Endodermal cell (in vitro differentiated cells): ENCODE results near the gene PRXL2B. TPM values are rescaled to one million over a fixed set of nuclear protein-coding genes. Genes with fewer than 3 reads are reported as not detected.
"Not testable (repeated sequence)": the region's sequence is repeated elsewhere in the genome, so short reads cannot be mapped to it uniquely, and the experiment has no call there.

ENCODE experiments used
- DNase-seq: peaks from one replicate; pipeline ENCODE4 v3.0.0-alpha.2; 2017
- H3K27ac ChIP-seq: 2 replicates; pipeline ENCODE4 v1.5.1; 2013; ENCODE audit warnings: mild to moderate bottlenecking, low read depth, low read length, moderate library complexity
- H3K27me3 ChIP-seq: 2 replicates; pipeline ENCODE4 v1.6.1; 2013; ENCODE audit warnings: mild to moderate bottlenecking, low read length, moderate library complexity; ENCODE audit not compliant: insufficient read depth, control insufficient read depth, poor library complexity, severe bottlenecking
- H3K36me3 ChIP-seq: 2 replicates; pipeline ENCODE4 v1.7.0; 2013; ENCODE audit warnings: mild to moderate bottlenecking, low read length, moderate library complexity; ENCODE audit not compliant: control insufficient read depth, insufficient read depth
- H3K4me1 ChIP-seq: one replicate; pipeline ENCODE4 v1.7.0; 2013; ENCODE audit warnings: low read length; ENCODE audit not compliant: control insufficient read depth, insufficient read depth
- H3K4me3 ChIP-seq: 2 replicates; pipeline ENCODE4 v1.5.1; 2013; ENCODE audit warnings: mild to moderate bottlenecking, low read length, moderate library complexity
- H3K9ac ChIP-seq: 2 replicates; pipeline ENCODE4 v1.6.1; 2013; ENCODE audit warnings: mild to moderate bottlenecking, low read length, moderate library complexity; ENCODE audit not compliant: poor library complexity, severe bottlenecking; ENCODE audit errors: extremely low read depth
- H3K9me3 ChIP-seq: 2 replicates; pipeline ENCODE4 v1.6.1; 2013; ENCODE audit warnings: mild to moderate bottlenecking, low read length, moderate library complexity; ENCODE audit not compliant: control insufficient read depth
- H3K27ac Mint-ChIP-seq: 2 replicates; pipeline ENCODE4 v1.8.0; 2020; ENCODE audit warnings: mixed read lengths
- H3K27me3 Mint-ChIP-seq: 2 replicates; pipeline ENCODE4 v1.8.0; 2021; ENCODE audit warnings: mild to moderate bottlenecking, mixed read lengths; ENCODE audit not compliant: insufficient read depth
- H3K36me3 Mint-ChIP-seq: 2 replicates; pipeline ENCODE4 v1.8.0; 2020; ENCODE audit warnings: low read depth, mixed read lengths
- H3K4me1 Mint-ChIP-seq: 2 replicates; pipeline ENCODE4 v1.8.0; 2020; ENCODE audit warnings: mixed read lengths
- H3K4me3 Mint-ChIP-seq: 2 replicates; pipeline ENCODE4 v1.8.0; 2020; ENCODE audit warnings: mild to moderate bottlenecking, moderate library complexity, mixed read lengths
- H3K9me3 Mint-ChIP-seq: 2 replicates; pipeline ENCODE4 v1.8.0; 2020; ENCODE audit warnings: mild to moderate bottlenecking, mixed read lengths
- WGBS, 2 experiments: methylation state at CpG; one replicate each; pipeline versions ENCODE4 v1.1.5 to v1.1.7; 2013; ENCODE audit warnings: missing lambda C conversion rate in 2 of 2, mixed read lengths in 1 of 2; ENCODE audit not compliant: insufficient coverage in 1 of 2, insufficient read length in 1 of 2; 5-methylcytosine and 5-hydroxymethylcytosine counted together
- total RNA-seq, 2 donors: library from RNA; stranded (reverse); fragmentation: NEBNext Ultra II Directional in 1 of 2; extraction: Animal tissue kit (Norgen Biotek cat#: 25700) in 1 of 2; gene quantifications; 2 replicates in 1 of 2; 3 replicates in 1 of 2; pipeline ENCODE4 v1.2.1, GENCODE V29; 2021
- TF ChIP-seq, protein P1 (sequence below): fragments of 200-600 bp; sonication (generic); conservative IDR thresholded peaks from 2 replicates; pipeline ENCODE4 v1.5.0; 2021; ENCODE audit warnings: antibody characterized with exemption, mild to moderate bottlenecking

PRXL2B gene
- total RNA-seq, 2 donors from 2014 or later: 33.4 to 34.4 TPM

DNA sequence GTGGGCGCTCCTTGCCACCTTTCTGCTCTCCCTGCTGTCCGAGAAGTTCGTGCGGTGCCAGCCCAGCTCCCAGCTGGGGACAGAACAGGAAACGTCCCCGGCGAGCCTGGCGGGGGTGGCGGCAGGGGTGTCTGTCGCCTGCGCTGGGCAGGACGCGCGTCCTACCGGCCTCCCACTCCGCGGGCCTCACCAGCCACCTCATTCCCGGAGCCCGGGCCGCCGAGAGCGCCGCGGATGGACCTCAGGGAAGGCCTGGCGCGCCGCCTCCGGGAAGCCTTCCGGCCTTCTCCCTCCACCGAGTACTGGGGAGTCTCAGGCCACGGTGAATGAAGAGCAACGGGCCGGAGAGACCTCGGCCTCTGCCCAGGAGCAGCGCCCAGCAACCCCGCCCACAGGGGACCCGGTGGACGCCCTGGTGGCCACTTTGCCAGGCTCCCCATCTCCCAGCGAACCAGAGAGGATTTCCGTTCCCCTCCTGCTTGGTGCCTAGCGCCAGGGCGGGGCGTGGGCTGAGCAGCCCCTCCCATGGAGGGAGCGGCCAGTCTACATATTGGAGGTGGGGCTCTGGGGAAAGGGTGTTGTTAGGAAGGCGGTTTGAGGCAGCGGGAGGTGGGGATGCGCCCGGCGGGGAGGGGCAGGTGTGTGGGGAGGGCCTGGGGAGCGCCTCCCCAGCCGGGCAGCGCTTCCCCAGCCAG is 39.9 kb upstream of the PRXL2B start:
- no peaks in the 10 kb centered on the region for H3K27me3 ChIP-seq
- Mint-ChIP-seq H3K4me3 (peak overlapping the region; percentile 60), H3K9me3 (no peaks in the 10 kb centered on the region), H3K4me1 (no peaks in the 10 kb centered on the region), H3K36me3 (no peaks in the 10 kb centered on the region), H3K27ac (peak overlapping the region; percentile 78), H3K27me3 (peaks cover 6% of the 10 kb centered on the region)
- peak overlapping the region; percentile 90 for H3K27ac ChIP-seq
- H3K4me3 ChIP-seq: peak overlapping the region; percentile 82
- WGBS, 2 experiments: 0 to 1% methylated on average over 6 to 52 of the region's 52 CpGs
- H3K4me1 ChIP-seq: no peaks in the 10 kb centered on the region
- peak; percentile 96 for DNase-seq
- H3K9me3 ChIP-seq: no peaks in the 10 kb centered on the region
- no peaks in the 10 kb centered on the region for H3K36me3 ChIP-seq
- peak overlapping the region; percentile 57 for H3K9ac ChIP-seq
- TF ChIP-seq, protein P1, sequence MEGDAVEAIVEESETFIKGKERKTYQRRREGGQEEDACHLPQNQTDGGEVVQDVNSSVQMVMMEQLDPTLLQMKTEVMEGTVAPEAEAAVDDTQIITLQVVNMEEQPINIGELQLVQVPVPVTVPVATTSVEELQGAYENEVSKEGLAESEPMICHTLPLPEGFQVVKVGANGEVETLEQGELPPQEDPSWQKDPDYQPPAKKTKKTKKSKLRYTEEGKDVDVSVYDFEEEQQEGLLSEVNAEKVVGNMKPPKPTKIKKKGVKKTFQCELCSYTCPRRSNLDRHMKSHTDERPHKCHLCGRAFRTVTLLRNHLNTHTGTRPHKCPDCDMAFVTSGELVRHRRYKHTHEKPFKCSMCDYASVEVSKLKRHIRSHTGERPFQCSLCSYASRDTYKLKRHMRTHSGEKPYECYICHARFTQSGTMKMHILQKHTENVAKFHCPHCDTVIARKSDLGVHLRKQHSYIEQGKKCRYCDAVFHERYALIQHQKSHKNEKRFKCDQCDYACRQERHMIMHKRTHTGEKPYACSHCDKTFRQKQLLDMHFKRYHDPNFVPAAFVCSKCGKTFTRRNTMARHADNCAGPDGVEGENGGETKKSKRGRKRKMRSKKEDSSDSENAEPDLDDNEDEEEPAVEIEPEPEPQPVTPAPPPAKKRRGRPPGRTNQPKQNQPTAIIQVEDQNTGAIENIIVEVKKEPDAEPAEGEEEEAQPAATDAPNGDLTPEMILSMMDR: peak; percentile 57

DNA sequence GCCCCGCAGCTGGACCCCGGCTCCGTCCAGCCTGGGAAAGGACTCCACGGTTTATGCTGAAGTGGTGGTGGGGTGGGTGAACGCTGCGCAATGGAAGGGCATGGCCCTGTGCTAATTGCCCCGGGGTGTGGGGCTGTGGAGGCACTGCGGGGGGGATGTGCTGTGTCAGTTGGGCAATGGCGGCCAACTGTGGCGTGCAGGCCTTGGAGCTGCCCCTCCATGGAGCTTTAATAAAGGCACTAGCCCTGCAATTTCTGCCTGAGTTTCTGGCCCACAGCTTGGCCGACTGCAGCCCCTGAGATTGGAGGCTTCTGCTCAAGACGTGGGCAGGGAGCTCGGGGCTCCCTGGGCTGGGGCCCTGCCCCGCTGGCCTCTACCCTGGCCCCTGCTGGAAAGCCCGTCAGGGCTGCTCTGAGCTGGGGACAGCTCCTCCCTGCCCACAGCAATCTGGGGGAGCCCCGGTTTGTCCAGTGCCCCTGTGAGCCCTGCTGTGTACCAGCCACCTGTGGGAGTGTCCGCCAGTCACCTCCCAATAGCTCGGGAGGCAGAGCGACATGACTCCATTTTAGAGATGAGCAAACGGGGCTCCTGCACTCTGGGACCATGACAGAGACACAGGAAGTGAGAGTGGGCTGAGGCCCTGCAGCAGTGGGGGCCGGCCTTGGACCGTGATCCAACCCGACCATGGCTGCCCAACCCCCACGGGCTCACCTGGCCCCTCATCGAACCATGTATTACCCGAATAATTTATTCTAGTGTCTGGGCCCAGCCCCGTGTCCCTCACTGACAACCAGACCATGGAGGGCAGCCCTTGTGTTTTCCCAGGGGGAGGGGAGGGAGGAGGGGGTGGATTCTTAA is 39.1 kb upstream of the PRXL2B start:
- H3K36me3 ChIP-seq: no peaks in the 10 kb centered on the region
- no peaks in the 10 kb centered on the region for H3K4me1 ChIP-seq
- TF ChIP-seq, protein P1: no peak
- H3K36me3 Mint-ChIP-seq: no peaks in the 10 kb centered on the region
- H3K27ac ChIP-seq: peak overlapping the region; percentile 90
- peak overlapping the region; percentile 60 for H3K4me3 Mint-ChIP-seq
- H3K27me3 ChIP-seq: no peaks in the 10 kb centered on the region
- DNase-seq: no peak
- 19 to 26% methylated on average over 13 to 27 of the region's 27 CpGs for WGBS, 2 experiments
- H3K9me3 Mint-ChIP-seq: no peaks in the 10 kb centered on the region
- peak overlapping the region; percentile 78 for H3K27ac Mint-ChIP-seq
- peak overlapping the region; percentile 82 for H3K4me3 ChIP-seq
- peak overlapping the region; percentile 30 for H3K9ac ChIP-seq
- H3K9me3 ChIP-seq: no peaks in the 10 kb centered on the region
- no peaks in the 10 kb centered on the region for H3K27me3 Mint-ChIP-seq
- H3K4me1 Mint-ChIP-seq: no peaks in the 10 kb centered on the region

DNA sequence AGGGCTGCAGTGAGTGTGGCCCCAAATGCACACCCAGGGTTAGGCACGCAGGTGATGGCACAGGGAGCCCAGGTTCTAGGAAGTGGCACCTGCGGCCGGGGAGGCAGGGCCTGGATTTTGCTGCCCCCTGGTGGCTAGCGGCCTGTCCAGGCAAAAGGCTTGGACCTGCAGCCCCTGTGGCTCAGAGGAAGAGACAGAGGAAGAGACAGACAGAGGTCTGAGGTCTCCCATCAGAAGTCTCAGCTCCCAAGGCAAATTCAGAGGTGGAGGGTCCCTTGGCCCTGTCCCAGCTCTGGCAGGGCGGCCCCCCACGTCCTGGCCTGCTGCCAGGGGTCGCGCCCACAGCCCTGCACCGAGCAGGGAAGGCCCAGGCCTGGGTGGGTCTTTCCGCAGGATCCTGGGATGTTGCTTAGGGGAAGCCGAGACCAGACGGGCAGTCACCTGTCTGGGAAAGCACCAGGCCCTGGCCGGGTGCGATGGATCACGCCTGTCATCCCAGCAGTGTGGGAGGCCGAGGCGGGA is 38.4 kb upstream of the PRXL2B start:
- Histone ChIP-seq H3K4me1 (no peaks in the 10 kb centered on the region), H3K9ac (no peak overlapping the region), H3K27ac (peak overlapping the region; percentile 83), H3K27me3 (no peaks in the 10 kb centered on the region), H3K36me3 (no peaks in the 10 kb centered on the region), H3K4me3 (no peak overlapping the region), H3K9me3 (no peaks in the 10 kb centered on the region)
- Mint-ChIP-seq H3K9me3 (no peaks in the 10 kb centered on the region), H3K4me3 (peak overlapping the region; percentile 60), H3K27me3 (no peaks in the 10 kb centered on the region), H3K27ac (peak overlapping the region; percentile 78), H3K4me1 (no peaks in the 10 kb centered on the region), H3K36me3 (no peaks in the 10 kb centered on the region)
- peak; percentile 96 for DNase-seq
- WGBS, 2 experiments: 0 to 53% methylated on average over 2 to 17 of the region's 17 CpGs
- TF ChIP-seq, protein P1: peak; percentile 97

DNA sequence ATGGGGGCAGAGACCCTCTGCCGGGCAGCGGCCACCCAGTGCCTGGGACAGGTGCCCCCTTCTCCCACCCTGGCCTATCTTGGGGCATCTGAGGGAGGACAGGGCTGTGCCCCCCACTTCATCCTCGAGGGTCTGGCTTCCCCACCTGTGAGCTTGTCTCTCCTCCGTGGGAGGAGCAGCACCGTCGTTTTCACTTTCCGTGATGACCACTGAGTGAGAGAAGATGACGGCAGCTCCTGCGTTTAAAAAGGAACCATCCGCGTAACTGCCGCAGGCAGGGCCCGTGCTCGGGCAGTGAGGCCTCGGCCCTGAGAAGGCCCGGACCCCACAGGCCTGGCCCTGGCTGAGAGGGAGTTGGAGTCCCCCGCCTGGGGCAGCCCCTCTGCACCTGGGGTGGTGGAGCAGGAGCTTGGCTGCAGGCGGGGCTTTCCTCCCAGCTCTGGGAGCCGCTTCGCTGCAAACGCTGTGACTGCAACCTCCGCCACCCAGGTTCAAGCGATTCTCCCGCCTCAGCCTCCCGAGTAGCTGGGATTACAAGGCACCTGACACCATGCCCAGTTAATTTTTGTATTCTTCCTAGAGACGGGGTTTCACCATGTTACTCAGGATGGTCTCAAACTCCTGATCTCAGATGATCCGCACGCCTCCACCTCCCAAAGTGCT is 37.1 kb upstream of the PRXL2B start:
- H3K36me3 Mint-ChIP-seq, H3K27me3 ChIP-seq, H3K4me3 ChIP-seq, H3K4me1 ChIP-seq, H3K4me3 Mint-ChIP-seq, H3K9me3 ChIP-seq, DNase-seq, H3K9me3 Mint-ChIP-seq, H3K27ac Mint-ChIP-seq, H3K36me3 ChIP-seq, H3K27me3 Mint-ChIP-seq, H3K9ac ChIP-seq, H3K27ac ChIP-seq, H3K4me1 Mint-ChIP-seq: not testable (repeated sequence)
- 84 to 93% methylated on average over 16 to 20 of the region's 28 CpGs for WGBS, 2 experiments
